ENCODE measurements around the gene NOC4L.
"Not testable (repeated sequence)": the region's sequence is repeated elsewhere in the genome, so short reads cannot be mapped to it uniquely, and the experiment has no call there.

GRCh38 chr12:132149526-132149925 is 5.3 kb downstream of the NOC4L start:
- TF ChIP-seq, protein P1, sequence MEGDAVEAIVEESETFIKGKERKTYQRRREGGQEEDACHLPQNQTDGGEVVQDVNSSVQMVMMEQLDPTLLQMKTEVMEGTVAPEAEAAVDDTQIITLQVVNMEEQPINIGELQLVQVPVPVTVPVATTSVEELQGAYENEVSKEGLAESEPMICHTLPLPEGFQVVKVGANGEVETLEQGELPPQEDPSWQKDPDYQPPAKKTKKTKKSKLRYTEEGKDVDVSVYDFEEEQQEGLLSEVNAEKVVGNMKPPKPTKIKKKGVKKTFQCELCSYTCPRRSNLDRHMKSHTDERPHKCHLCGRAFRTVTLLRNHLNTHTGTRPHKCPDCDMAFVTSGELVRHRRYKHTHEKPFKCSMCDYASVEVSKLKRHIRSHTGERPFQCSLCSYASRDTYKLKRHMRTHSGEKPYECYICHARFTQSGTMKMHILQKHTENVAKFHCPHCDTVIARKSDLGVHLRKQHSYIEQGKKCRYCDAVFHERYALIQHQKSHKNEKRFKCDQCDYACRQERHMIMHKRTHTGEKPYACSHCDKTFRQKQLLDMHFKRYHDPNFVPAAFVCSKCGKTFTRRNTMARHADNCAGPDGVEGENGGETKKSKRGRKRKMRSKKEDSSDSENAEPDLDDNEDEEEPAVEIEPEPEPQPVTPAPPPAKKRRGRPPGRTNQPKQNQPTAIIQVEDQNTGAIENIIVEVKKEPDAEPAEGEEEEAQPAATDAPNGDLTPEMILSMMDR (IDR thresholded peaks at IDR 0.05): not testable (repeated sequence)
- TF ChIP-seq EZH2 (IDR thresholded peaks at IDR 0.05): not testable (repeated sequence)

All from neural progenitor cell (in vitro differentiated cells).